Upper lobe of left lung (tissue), 4 donors: ENCODE data around the gene CCDC180.

Source experiments
- CTCF ChIP-seq, 6 experiments: fragments of 450-650 bp in 4 of 6; fragments of 200-600 bp in 2 of 6; sonication (generic) in 2 of 6; IDR thresholded peaks; one replicate each; pipeline ENCODE4 v1.5.1; 2016 to 2019; ENCODE audit warnings: antibody characterized with exemption in 6 of 6
- POLR2AphosphoS5 ChIP-seq, 2 donors: sonication (generic); formaldehyde crosslinking; IDR thresholded peaks; one replicate each; pipeline ENCODE4 v1.5.1; 2017; ENCODE audit warnings: antibody characterized with exemption in 2 of 2

- TF ChIP-seq POLR2AphosphoS5 (IDR thresholded peaks at IDR 0.05) (no peak), CTCF (IDR thresholded peaks at IDR 0.05) (no peak)
Measured at GRCh38 chr9:97321691-97322090, 14.2 kb downstream of the CCDC180 start.
